ENCODE results near the gene POU1F1.
"Not testable (repeated sequence)": the region's sequence is repeated elsewhere in the genome, so short reads cannot be mapped to it uniquely, and the experiment has no call there.

The POU1F1 gene

GRCh38 chr3:87260270-87260669 lies 16.1 kb downstream of the POU1F1 start:
- in situ Hi-C loops (cut with HindIII; ENCODE audit: low sequenced_read_pairs), result no loop called here

GRCh38 chr3:87250009-87250408 lies 26.4 kb downstream of the POU1F1 start:
- in situ Hi-C loops (cut with HindIII; ENCODE audit: low sequenced_read_pairs), result no loop called here

- in situ Hi-C loops (cut with HindIII; ENCODE audit: low sequenced_read_pairs), result no loop called here
These were observed 27.6 kb downstream of the POU1F1 start for GRCh38 chr3:87248831-87249230.

GRCh38 chr3:87248231-87248630 lies 28.2 kb downstream of the POU1F1 start:
- in situ Hi-C loops (cut with HindIII; ENCODE audit: low sequenced_read_pairs), result not testable (repeated sequence)

- in situ Hi-C loops (cut with HindIII; ENCODE audit: low sequenced_read_pairs), result no loop called here
These were observed 29.0 kb downstream of the POU1F1 start for GRCh38 chr3:87247430-87247773.

GRCh38 chr3:87246662-87247429 lies 29.5 kb downstream of the POU1F1 start:
- in situ Hi-C loops (cut with HindIII; ENCODE audit: low sequenced_read_pairs), result no loop called here

- in situ Hi-C loops (cut with HindIII; ENCODE audit: low sequenced_read_pairs), result no loop called here
These were observed 40.3 kb downstream of the POU1F1 start for GRCh38 chr3:87236093-87236492.

GRCh38 chr3:87233805-87234204 lies 42.6 kb downstream of the POU1F1 start:
- in situ Hi-C loops (cut with HindIII; ENCODE audit: low sequenced_read_pairs), result no loop called here

- in situ Hi-C loops (cut with HindIII; ENCODE audit: low sequenced_read_pairs), result no loop called here
These were observed 47.3 kb downstream of the POU1F1 start for GRCh38 chr3:87229113-87229512.

GRCh38 chr3:87228316-87228715 lies 48.1 kb downstream of the POU1F1 start:
- in situ Hi-C loops (cut with HindIII; ENCODE audit: low sequenced_read_pairs), result no loop called here

GRCh38 chr3:87227835-87228144 lies 48.6 kb downstream of the POU1F1 start:
- in situ Hi-C loops (cut with HindIII; ENCODE audit: low sequenced_read_pairs), result no loop called here

GRCh38 chr3:87227104-87227834 lies 49.1 kb downstream of the POU1F1 start, which contains the start of gene CHMP2B:
Gene CHMP2B, plus strand, starts transcription at chr3:87227309. Its CDS starts 214 bp downstream, at chr3:87227523.
- in situ Hi-C loops (cut with HindIII; ENCODE audit: low sequenced_read_pairs), result no loop called here

- in situ Hi-C loops (cut with HindIII; ENCODE audit: low sequenced_read_pairs), result no loop called here
These were observed 50.7 kb downstream of the POU1F1 start for GRCh38 chr3:87225659-87226058.

- in situ Hi-C loops (cut with HindIII; ENCODE audit: low sequenced_read_pairs), result no loop called here
These were observed 56.8 kb downstream of the POU1F1 start for GRCh38 chr3:87219611-87220010.

- in situ Hi-C loops (cut with HindIII; ENCODE audit: low sequenced_read_pairs), result no loop called here
These were observed 57.8 kb downstream of the POU1F1 start for GRCh38 chr3:87218560-87218959.

Data from endothelial cell of hepatic sinusoid (primary cell).